ENCODE results near the gene ATP8A1. TPM values are rescaled to one million over a fixed set of nuclear protein-coding genes. Genes with fewer than 3 reads are reported as not detected.
"Not testable (repeated sequence)": the region's sequence is repeated elsewhere in the genome, so short reads cannot be mapped to it uniquely, and the experiment has no call there.

ATP8A1 gene
- total RNA-seq, 2 donors from 2014 or later: 9.3 to 11.9 TPM

DNA sequence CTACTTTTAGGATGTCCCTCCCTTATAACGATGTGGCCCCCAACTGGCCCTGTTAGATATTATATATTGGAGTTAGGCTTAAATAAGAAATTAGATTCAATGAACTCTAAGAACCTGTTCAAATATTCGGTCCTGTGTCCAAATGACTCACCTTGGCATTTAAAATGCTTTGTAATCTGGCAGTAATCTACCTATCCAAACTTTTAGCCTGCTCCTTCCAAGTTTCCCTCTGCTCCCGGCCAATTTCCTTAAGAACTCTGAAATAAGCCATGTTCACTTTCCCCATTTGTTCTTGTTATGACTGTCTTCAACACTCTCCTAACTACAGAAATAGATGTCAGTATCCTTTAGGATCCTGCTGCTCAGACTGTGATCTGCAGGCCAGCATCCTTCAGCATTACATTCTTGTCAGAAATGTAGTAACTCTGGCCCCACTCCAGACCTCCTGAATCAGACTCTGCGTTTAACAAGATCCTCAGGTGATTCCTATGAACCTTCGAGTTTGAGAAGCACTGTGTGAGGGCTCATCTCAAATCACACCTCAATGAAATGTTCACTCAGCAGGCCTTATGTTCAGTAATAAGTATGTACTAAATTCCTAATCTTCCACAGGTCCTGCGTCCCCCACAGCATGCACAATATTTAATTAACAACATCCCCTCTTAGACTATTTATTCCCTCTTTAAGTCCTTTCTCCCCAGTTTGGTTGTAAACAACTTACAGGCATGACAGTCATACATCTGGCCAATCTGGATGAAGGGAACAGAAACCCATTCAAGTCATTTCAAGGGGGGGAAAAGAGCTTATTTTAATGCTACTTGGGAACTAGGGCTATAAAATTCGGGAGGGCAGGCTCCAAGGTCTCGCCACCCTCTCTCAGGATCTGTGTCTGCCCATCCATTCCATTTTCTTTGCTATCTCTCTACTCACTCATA lies 3.0 kb downstream of the ATP8A1 start:
- DNase-seq (ENCODE audit: low spot score): no peak
- intact Hi-C loops (cut with DNase I): no loop called here

- DNase-seq (ENCODE audit: low spot score); intact Hi-C loops (cut with DNase I): not testable (repeated sequence)
Measured at GRCh38 chr4:42652529-42653231, 4.2 kb downstream of the ATP8A1 start.

- intact Hi-C loops (cut with DNase I): no loop called here
- DNase-seq (ENCODE audit: low spot score): no peak
Measured at GRCh38 chr4:42649870-42650269, 7.0 kb downstream of the ATP8A1 start.

- DNase-seq (ENCODE audit: low spot score): no peak
- intact Hi-C loops (cut with DNase I): no loop called here
Measured at GRCh38 chr4:42646999-42647541, 9.8 kb downstream of the ATP8A1 start.

DNA sequence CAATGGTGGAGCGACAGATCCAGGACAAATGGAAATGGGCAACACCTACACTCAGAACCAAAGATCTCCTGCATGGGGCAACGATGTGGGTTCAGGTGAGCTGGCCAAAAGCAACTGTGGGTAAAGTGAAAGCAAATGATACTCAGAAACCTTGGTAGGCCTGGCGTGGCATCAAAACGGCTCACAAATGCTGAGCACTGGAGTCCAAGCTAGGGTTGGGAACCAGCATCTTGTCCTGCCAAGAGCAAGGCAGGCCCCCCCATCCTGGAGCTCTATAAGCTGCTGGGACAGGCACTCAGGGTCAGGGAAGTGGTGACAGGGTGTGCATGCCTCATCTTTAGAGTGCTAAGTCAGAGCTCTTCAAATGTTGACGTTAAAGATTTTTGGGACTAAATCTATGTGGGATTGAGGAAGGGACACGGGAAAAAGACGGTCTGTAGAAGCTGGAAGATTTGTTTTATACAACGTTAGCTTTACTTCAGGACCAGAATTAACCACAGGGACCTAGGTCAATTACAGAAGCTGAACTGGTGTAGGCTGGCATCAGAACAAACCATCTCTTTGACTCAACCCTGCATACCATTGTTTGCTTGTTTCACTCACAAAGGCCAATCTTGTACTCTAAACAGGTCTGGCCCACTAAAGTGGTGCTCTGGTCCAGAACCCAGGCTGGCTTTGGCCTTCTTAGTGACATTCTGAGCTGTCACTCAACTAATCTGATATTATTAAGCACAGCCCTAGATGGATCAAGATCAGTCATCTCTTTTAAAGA lies 10.7 kb downstream of the ATP8A1 start:
- intact Hi-C loops (cut with DNase I): no loop called here
- no peak for DNase-seq (ENCODE audit: low spot score)

DNA sequence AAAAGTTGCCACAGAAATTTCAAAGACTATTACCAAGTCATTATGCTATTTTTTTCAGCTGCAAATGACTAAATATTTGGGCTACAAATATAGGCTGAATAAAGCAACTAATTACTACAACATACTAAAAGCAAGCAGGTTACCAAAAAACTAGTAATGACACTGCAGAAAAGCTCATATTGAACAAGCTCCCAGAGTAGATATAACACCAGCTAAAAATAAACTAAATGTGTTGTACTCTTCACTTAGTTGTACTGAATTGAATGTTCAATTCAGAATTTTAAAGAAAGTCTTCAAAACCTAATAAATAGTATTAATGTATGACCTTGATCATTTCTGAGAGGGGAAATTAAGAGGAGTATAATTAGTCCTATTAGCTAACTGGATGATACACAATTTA lies 12.0 kb downstream of the ATP8A1 start:
- no peak for DNase-seq (ENCODE audit: low spot score)
- intact Hi-C loops (cut with DNase I): no loop called here

DNA sequence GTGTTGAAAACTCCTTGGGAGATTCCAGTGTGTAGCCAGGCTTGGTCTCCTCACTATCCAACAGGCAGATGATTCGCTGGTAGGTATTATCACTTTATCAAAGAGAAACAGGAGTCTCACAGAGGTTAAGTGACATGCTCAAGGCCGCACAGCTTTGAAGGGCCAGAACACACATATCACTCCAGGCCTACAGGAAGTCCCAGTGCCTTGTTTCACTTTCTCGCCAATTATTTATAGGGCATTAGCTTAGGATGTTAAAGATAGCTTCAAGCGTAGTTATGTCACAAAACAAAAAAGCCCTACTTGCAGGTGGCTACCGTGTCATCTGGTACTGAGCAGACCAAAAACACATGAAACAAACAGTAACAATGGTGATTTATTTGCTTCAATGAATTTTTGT lies 13.2 kb downstream of the ATP8A1 start:
- DNase-seq (ENCODE audit: low spot score): no peak
- intact Hi-C loops (cut with DNase I): no loop called here

GRCh38 chr4:42642845-42643615 lies 13.9 kb downstream of the ATP8A1 start:
- intact Hi-C loops (cut with DNase I): no loop called here
- no peak for DNase-seq (ENCODE audit: low spot score)

DNA sequence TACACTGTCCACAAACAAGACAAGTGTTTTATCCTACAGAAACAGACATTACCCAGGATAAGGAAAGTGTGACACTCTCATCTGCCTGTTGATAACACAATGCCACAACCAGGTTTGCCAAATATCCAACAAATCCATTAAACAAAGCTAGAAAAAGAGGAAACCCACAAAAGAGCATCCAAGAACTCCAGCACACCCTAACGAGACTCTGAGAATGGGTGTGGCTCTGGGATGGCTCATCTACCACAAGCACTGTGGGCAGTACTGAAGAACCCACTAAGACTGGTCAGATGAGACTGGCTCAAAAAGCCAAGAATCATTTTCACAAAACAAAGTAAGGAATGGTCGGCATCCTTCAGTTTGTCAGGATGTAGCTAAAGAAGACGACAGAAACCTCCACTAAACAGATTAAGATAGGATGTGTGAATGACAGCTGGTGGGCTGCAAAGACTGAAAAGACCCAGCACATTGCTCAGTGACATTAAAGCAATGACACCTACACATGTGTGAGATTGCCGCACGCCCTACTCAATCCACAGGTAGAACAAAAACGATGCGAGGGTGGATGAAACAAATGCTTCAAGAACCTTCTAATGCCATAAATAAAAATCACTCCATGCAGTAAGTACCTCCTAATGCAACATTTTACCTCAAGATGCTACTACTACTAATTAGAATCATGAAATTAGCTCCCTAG lies 14.7 kb downstream of the ATP8A1 start:
- intact Hi-C loops (cut with DNase I): no loop called here
- no peak for DNase-seq (ENCODE audit: low spot score)

- intact Hi-C loops (cut with DNase I): no loop called here
- no peak for DNase-seq (ENCODE audit: low spot score)
Measured at GRCh38 chr4:42641656-42642055, 15.2 kb downstream of the ATP8A1 start.

- intact Hi-C loops (cut with DNase I): no loop called here
- no peak for DNase-seq (ENCODE audit: low spot score)
Measured at GRCh38 chr4:42641161-42641560, 15.7 kb downstream of the ATP8A1 start.

- no peak for DNase-seq (ENCODE audit: low spot score)
- intact Hi-C loops (cut with DNase I): no loop called here
Measured at GRCh38 chr4:42640613-42641012, 16.3 kb downstream of the ATP8A1 start.

DNA sequence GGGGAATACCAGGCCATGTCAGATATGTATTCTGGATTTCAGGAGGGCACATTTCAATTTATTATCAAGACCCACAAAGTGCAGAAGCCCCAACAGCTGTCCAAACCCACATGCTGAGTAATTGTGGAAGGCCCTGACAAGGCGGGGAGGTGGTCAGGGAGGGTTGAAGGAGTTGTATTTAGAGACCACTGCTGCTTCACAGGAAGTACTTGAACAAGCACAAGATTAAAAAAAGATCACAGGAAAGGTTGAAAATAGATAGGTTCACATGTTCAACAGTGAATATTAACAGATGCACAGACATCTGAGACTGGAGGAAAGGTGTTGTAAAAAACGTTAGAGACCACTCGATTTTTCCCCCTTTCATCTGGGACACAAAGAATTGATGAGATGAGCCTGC lies 17.9 kb downstream of the ATP8A1 start:
- no peak for DNase-seq (ENCODE audit: low spot score)
- intact Hi-C loops (cut with DNase I): no loop called here

GRCh38 chr4:42638321-42638720 lies 18.6 kb downstream of the ATP8A1 start:
- DNase-seq (ENCODE audit: low spot score): no peak
- intact Hi-C loops (cut with DNase I): no loop called here

DNA sequence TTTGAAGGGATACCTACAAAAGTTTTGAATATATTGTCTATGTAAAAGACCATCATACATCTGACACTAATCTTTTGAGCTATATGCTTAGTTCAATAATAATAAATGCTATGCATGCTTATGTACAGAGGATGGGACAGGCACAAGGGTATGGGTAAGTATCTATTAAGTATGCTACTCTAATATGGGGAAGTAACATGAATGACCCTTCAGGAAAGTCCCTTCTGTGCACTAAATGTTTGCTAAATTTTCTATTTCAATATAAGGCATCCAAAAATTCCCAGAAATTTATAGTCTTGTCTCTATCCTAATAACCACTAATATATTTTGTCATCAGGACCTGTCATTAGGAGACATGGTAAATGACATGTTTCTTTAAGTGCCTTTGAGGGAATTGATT lies 19.0 kb downstream of the ATP8A1 start:
- intact Hi-C loops (cut with DNase I): no loop called here
- DNase-seq (ENCODE audit: low spot score): no peak

DNA sequence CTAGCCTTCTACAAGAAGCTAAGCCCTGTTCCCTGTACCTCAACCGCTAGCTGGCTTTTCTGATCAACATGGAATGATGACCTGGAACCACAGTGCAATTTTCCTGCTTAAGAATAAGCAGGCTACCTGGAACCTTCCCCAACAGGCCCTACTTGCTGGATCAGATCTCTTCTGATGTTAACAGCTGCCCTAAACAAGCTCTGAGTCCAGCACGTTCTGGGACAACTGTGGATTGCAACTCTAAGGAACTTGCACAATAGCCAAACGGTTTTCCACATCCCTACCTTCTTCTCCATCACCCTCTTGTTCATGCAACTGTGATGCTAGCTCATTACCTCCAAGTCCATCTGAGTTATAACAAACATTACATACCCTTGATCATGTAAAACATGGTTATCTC lies 19.8 kb downstream of the ATP8A1 start:
- intact Hi-C loops (cut with DNase I): no loop called here
- DNase-seq (ENCODE audit: low spot score): no peak

DNA sequence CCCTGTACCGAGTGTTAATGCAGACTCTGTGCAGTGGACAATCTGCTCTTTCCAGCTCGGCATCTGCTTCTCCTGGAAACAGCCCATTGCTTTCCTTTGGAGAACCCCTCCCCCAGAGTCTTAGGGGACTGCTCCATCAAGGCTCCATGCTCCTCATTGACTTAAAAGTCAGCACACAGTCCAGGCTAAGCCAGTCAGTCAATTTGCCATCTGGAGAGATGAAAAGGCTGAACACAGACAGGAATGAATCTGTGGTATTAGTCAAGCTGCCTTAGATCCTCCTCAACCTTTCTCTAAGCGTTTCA lies 20.3 kb downstream of the ATP8A1 start:
- intact Hi-C loops (cut with DNase I): no loop called here
- DNase-seq (ENCODE audit: low spot score): no peak

DNA sequence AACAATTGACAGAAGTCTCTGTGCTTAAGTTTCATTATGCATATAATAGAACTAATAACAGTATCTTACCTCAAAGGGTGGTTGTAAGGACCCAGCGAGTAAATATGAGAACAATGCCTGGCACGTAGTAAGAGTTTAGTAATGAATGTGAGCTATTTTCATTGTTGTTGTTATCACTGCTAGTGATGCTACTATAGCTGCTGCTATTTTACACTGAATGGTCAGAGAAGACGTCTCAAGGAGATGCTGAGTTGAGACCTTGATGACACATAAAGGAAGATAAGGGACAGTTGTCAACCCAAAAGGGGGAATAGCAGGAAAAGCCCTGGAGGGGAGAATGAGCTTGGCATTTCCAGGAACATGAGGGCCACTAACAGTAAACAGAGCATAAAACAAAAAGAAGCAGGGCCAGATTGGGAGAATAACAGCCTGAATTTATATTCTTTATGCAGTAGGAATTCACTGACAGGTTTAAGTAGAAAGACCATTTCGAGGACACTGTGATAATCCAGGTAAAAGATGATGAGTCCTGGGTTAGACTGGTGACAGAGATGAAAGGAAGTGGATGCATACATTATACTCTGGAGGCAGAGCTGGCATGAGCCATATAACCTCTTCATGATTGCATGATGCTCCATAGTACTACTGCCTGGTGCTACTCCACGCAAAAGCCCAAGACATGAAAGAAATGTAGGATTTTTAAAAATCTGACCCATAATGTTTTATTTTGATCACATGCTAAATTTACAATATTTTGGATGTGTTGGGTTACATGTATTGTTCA lies 23.1 kb downstream of the ATP8A1 start:
- intact Hi-C loops (cut with DNase I): no loop called here
- DNase-seq (ENCODE audit: low spot score): no peak

Data from posterior vena cava (tissue), 2 donors.